Calu3 (cell line): ENCODE measurements around the gene TCF4. TPM values are rescaled to one million over a fixed set of nuclear protein-coding genes. Genes with fewer than 3 reads are reported as not detected.

ENCODE experiments used
- BruUV-seq: library from RNA; stranded (reverse); fragments of 400-500 nt; replicated peaks from 2 replicates; lab custom pipeline; 2021; lab: Mats Ljungman, UMichigan
- CTCF ChIA-PET: fragments of 300-600 bp; sonication (Branson Sonifier 250); formaldehyde crosslinking; loops from one replicate; lab custom pipeline; 2022; ENCODE audit warnings: antibody characterized with exemption; lab: Charles Lee
- DNase-seq: peaks from one replicate; pipeline ENCODE4 v3.0.0; 2022
- H3K27ac Mint-ChIP-seq: one replicate; pipeline ENCODE4 v1.8.0; 2022; ENCODE audit warnings: mixed read lengths; ENCODE audit not compliant: unreplicated experiment
- H3K27me3 Mint-ChIP-seq: one replicate; pipeline ENCODE4 v1.8.0; 2022; ENCODE audit warnings: mixed read lengths; ENCODE audit not compliant: unreplicated experiment
- H3K36me3 Mint-ChIP-seq: one replicate; pipeline ENCODE4 v1.8.0; 2022; ENCODE audit warnings: mild to moderate bottlenecking, moderate library complexity, mixed read lengths; ENCODE audit not compliant: insufficient read depth, unreplicated experiment
- H3K4me1 Mint-ChIP-seq: one replicate; pipeline ENCODE4 v1.8.0; 2022; ENCODE audit warnings: mild to moderate bottlenecking, low read depth, mixed read lengths; ENCODE audit not compliant: unreplicated experiment
- H3K4me3 Mint-ChIP-seq: one replicate; pipeline ENCODE4 v1.8.0; 2022; ENCODE audit warnings: mild to moderate bottlenecking, low read depth, moderate library complexity, mixed read lengths; ENCODE audit not compliant: unreplicated experiment
- H3K9me3 Mint-ChIP-seq: one replicate; pipeline ENCODE4 v1.8.0; 2022; ENCODE audit warnings: low read depth, mixed read lengths; ENCODE audit not compliant: unreplicated experiment
- intact Hi-C: fragments of 100-400 bp; cut with micrococcal nuclease; formaldehyde crosslinking; loops from one replicate; pipeline ENCODE4 v1.10.0; 2022; ENCODE audit not compliant: unreplicated experiment
- total RNA-seq: library from RNA; stranded (reverse); gene quantifications from 2 replicates; pipeline ENCODE4 v1.2.3, GENCODE V29; 2022
- TF ChIP-seq, protein P1 (sequence below): fragments of 200-600 bp; IDR thresholded peaks from one replicate; pipeline ENCODE4 v1.8.0; 2022; ENCODE audit warnings: antibody characterized with exemption; ENCODE audit not compliant: unreplicated experiment

TCF4 gene
- total RNA-seq, 1 experiment from 2014 or later = 0.21 TPM

DNA sequence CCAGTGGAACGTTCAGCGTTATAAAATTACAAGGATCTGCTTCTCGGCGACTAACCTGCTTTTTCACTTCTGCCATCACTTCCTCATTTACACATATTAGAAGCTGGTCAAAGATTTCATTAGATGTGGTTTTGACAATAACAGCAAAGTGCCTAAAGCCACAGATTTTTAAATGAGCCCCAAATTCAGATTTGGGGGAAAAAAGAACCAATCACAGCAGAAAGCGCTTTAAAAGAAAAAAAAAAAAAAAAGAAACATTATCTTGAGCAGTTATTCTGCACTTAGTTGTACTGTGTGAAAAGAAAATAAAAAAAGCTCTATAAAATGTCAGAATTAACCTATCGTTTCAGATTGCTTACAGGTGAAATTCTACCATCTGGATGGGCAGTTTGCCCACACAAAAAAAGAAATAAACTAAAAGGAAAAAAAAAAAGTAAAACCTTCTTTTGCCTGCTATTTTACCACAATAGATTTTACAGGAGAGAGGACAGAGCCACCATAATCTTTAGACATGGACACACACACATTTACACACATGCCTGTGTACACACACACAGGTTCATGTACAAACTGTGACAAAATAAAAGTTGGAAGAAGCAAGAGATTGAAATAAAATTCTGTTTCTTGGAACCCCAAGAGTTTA, 167.2 kb downstream of the TCF4 start:
- CTCF ChIA-PET = interaction anchor here (0.5 to 0.6 kb wide), 2 partner anchors 73 to 584 kb away, joined by 3 read pairs; no protein-coding TSS in a partner anchor
- no peak overlapping the region for H3K4me3 Mint-ChIP-seq
- no TSS peak for BruUV-seq

DNA sequence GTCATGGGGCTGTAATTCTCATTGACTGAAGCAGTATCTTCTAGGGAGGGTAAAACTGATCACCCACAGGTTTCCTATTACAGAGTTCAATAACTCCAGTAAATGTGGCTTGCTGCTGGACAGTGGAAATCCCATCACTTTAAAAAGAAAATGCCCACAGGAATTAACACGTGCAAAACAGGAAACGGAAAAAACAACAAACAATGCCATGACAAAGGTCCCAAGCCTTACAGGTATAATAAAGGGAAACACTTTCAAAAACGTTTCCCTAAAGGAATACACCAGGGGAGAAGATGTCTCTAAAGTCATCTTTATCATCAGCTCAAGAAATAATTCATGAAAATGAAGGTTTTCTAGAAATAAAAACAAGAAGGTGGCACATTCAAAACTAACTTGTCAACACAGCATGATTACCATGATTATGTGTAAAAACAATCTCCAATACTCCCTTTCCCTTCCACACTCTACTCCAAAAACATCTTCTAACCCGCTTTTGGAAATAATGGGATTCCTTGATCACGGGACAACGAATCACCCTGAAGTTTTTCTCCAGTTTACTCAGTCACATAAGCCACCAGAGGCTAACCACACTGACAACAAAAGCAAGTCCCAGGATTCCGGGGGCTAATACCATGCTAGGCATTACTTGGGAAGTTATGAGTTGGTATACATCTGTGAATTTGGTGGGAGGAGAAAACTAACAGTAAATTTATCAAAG, 167.9 kb downstream of the TCF4 start:
- Mint-ChIP-seq H3K9me3 (no peaks in the 10 kb centered on the region), H3K4me3 (no peak overlapping the region), H3K27ac (no peak overlapping the region), H3K36me3 (no peaks in the 10 kb centered on the region), H3K27me3 (no peaks in the 10 kb centered on the region), H3K4me1 (no peaks in the 10 kb centered on the region)
- no TSS peak for BruUV-seq
- intact Hi-C loops = loop anchor here (5.0 to 10.0 kb wide), 2 partner anchors 442 to 895 kb away; no protein-coding TSS in a partner anchor
- CTCF ChIA-PET = interaction anchor here (0.5 to 0.6 kb wide), 2 partner anchors 74 to 585 kb away, joined by 3 read pairs; no protein-coding TSS in a partner anchor
- TF ChIP-seq, protein P1, sequence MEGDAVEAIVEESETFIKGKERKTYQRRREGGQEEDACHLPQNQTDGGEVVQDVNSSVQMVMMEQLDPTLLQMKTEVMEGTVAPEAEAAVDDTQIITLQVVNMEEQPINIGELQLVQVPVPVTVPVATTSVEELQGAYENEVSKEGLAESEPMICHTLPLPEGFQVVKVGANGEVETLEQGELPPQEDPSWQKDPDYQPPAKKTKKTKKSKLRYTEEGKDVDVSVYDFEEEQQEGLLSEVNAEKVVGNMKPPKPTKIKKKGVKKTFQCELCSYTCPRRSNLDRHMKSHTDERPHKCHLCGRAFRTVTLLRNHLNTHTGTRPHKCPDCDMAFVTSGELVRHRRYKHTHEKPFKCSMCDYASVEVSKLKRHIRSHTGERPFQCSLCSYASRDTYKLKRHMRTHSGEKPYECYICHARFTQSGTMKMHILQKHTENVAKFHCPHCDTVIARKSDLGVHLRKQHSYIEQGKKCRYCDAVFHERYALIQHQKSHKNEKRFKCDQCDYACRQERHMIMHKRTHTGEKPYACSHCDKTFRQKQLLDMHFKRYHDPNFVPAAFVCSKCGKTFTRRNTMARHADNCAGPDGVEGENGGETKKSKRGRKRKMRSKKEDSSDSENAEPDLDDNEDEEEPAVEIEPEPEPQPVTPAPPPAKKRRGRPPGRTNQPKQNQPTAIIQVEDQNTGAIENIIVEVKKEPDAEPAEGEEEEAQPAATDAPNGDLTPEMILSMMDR = no peak
- DNase-seq = no peak

More for the DNA sequence above, 167.2 kb downstream of the TCF4 start:
- intact Hi-C loops = no loop called here
- no peaks in the 10 kb centered on the region for H3K4me1 Mint-ChIP-seq
- no peaks in the 10 kb centered on the region for H3K9me3 Mint-ChIP-seq
- TF ChIP-seq, protein P1 = no peak
- no peak for DNase-seq
- H3K27ac Mint-ChIP-seq = no peak overlapping the region
- H3K27me3 Mint-ChIP-seq = peaks cover 2% of the 10 kb centered on the region
- no peaks in the 10 kb centered on the region for H3K36me3 Mint-ChIP-seq

DNA sequence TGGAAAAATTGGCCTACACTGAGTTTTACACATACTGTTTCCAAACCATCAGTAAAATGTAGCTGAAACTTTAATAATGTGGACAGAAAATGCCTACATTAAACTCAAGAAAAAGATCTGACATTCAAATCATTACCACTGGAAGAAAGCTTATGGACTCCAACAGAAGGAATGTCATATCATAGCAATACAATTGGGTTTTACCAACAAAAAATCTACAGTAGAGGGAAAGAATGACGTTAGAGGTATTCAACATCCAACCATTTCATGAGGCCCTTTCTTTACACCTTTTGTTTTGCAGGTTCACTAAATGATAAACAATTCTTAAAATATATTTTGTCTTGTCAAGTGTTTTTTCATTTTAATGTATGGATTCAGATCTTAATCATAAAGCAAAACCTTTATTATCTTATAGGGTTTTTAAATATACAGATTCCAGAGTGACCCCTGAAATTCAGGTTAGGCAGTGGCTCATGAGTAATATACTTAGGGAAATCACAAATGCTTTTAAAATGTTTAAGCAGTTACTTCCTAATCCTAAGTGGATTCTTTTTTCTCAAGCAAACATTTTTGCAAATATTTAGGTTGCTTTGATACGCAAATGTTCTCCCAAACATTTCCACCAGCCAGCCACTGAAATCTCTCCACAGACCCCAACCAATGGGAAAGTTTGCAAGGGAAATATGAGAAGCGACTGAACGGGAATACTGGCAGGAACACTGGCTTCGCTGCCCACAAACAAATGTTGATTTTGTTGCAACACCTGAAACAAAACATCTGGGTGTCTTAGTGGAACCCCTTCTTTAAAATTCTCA, 168.7 kb downstream of the TCF4 start:
- H3K4me3 Mint-ChIP-seq = no peak overlapping the region
- H3K27me3 Mint-ChIP-seq = no peaks in the 10 kb centered on the region
- TF ChIP-seq, protein P1 = no peak
- no peaks in the 10 kb centered on the region for H3K9me3 Mint-ChIP-seq
- no TSS peak for BruUV-seq
- CTCF ChIA-PET = no interaction called here
- intact Hi-C loops = loop anchor here (5.0 to 10.0 kb wide), 2 partner anchors 443 to 895 kb away; no protein-coding TSS in a partner anchor
- H3K36me3 Mint-ChIP-seq = no peaks in the 10 kb centered on the region
- H3K4me1 Mint-ChIP-seq = no peaks in the 10 kb centered on the region
- no peak for DNase-seq
- no peak overlapping the region for H3K27ac Mint-ChIP-seq

DNA sequence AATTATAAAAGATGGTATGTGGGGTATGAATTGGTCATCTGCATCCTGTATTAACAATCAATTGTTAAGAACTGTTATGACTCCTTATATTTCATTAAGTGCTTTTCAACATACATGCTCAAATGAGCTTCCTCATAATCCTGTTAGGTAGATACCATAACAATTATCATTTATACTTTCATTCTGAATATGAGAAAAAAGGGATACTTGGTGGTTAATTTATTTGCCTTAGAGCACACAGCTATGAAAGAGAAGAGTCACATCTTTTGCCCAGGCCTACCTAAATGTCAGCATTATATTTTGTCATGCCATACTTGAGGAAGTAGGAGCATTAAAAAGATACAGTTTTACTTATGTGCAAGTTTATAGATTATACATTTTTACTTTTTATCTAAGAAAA, 169.6 kb downstream of the TCF4 start:
- TF ChIP-seq, protein P1 = no peak
- intact Hi-C loops = loop anchor here (5.0 to 10.0 kb wide), 2 partner anchors 444 to 896 kb away; no protein-coding TSS in a partner anchor
- no TSS peak for BruUV-seq
- Mint-ChIP-seq H3K4me1 (no peaks in the 10 kb centered on the region), H3K27me3 (no peaks in the 10 kb centered on the region), H3K36me3 (no peaks in the 10 kb centered on the region), H3K27ac (no peak overlapping the region), H3K9me3 (no peaks in the 10 kb centered on the region), H3K4me3 (no peak overlapping the region)
- CTCF ChIA-PET = no interaction called here
- no peak for DNase-seq
